ENCODE data around the gene NRXN3. TPM values are rescaled to one million over a fixed set of nuclear protein-coding genes. Genes with fewer than 3 reads are reported as not detected.

The NRXN3 gene
- total and polyA plus RNA-seq, 2 of the 13 experiments (the other 11 are each of a cell fraction or from before 2014, with no cell fraction given) = 0.03 TPM; not detected in 1

- Histone ChIP-seq H3K27ac (ENCODE audit: extremely low read length, insufficient read depth, low read length) (no peak overlapping the region), H3K27me3 (ENCODE audit: control insufficient read depth in 1 of 2, insufficient read depth in 2 of 2, low read length in 2 of 2) (no peaks in the 10 kb centered on the region), H3K9ac (ENCODE audit: insufficient read depth, low read depth, low read length) (no peak overlapping the region), H4K20me1 (ENCODE audit: insufficient read depth, low read length) (no peaks in the 10 kb centered on the region), H3K9me3 (ENCODE audit: low read length) (peaks cover 57% of the 10 kb centered on the region), H3K36me3 (replicated peaks in 1 of 2; ENCODE audit: control insufficient read depth in 1 of 2, insufficient read depth in 2 of 2, low read length in 2 of 2) (no peaks in the 10 kb centered on the region), H3K4me3 (replicated peaks in 1 of 3; ENCODE audit: insufficient read depth in 1 of 3, low read depth in 2 of 3, low read length in 3 of 3) (no peak overlapping the region), H2AFZ (ENCODE audit: low read length) (no peak overlapping the region), H3K79me2 (ENCODE audit: insufficient read depth, low read length) (no peaks in the 10 kb centered on the region), H3K4me1 (ENCODE audit: insufficient read depth, low read length) (no peaks in the 10 kb centered on the region), H3K4me2 (ENCODE audit: low read depth, low read length) (no peak overlapping the region)
- in situ Hi-C loops (cut with HindIII; ENCODE audit: extremely low pct_ligation_motif_present, low pct_unique_long_range_greater_than_20kb) (no loop called here), intact Hi-C loops (cut with micrococcal nuclease; ENCODE audit: unreplicated experiment) (no loop called here)
- DNase-seq (ENCODE audit: low spot score) (no peak), ATAC-seq (no peak), FAIRE-seq (no peak)
- ChIA-PET POLR2A (no interaction called here), CTCF (ENCODE audit: low intra/inter-chr PET ratio, low total read pairs) (no interaction called here)
- no TSS peak for BruUV-seq (replicated peaks)
- 52% methylated on average over 9 of the region's 9 CpGs for WGBS (ENCODE audit: low lambda C conversion rate)
- TF ChIP-seq ARID4A (CRISPR knock-in tag; IDR thresholded peaks at IDR 0.05; ENCODE audit: borderline replicate concordance) = no peak
Measured at GRCh38 chr14:79861111-79861510, 1690.9 kb downstream of the NRXN3 start.

- intact Hi-C loops (cut with micrococcal nuclease; ENCODE audit: unreplicated experiment) (no loop called here), in situ Hi-C loops (cut with HindIII; ENCODE audit: extremely low pct_ligation_motif_present, low pct_unique_long_range_greater_than_20kb) (no loop called here)
- Histone ChIP-seq H3K4me1 (ENCODE audit: insufficient read depth, low read length) (no peaks in the 10 kb centered on the region), H3K36me3 (replicated peaks in 1 of 2; ENCODE audit: control insufficient read depth in 1 of 2, insufficient read depth in 2 of 2, low read length in 2 of 2) (no peaks in the 10 kb centered on the region), H3K4me2 (ENCODE audit: low read depth, low read length) (no peak overlapping the region), H3K9ac (ENCODE audit: insufficient read depth, low read depth, low read length) (no peak overlapping the region), H2AFZ (ENCODE audit: low read length) (no peak overlapping the region), H3K27me3 (ENCODE audit: control insufficient read depth in 1 of 2, insufficient read depth in 2 of 2, low read length in 2 of 2) (no peaks in the 10 kb centered on the region), H3K4me3 (replicated peaks in 1 of 3; ENCODE audit: insufficient read depth in 1 of 3, low read depth in 2 of 3, low read length in 3 of 3) (no peak overlapping the region), H4K20me1 (ENCODE audit: insufficient read depth, low read length) (no peaks in the 10 kb centered on the region), H3K79me2 (ENCODE audit: insufficient read depth, low read length) (no peaks in the 10 kb centered on the region), H3K9me3 (ENCODE audit: low read length) (peaks cover 67% of the 10 kb centered on the region), H3K27ac (ENCODE audit: extremely low read length, insufficient read depth, low read length) (no peak overlapping the region)
- FAIRE-seq = no peak
- CTCF ChIA-PET (ENCODE audit: low intra/inter-chr PET ratio, low total read pairs) = no interaction called here
- POLR2A ChIA-PET = no interaction called here
- ATAC-seq = no peak
- no peak for DNase-seq (ENCODE audit: low spot score)
- no TSS peak for BruUV-seq (replicated peaks)
- WGBS (ENCODE audit: low lambda C conversion rate) = 56% methylated on average over 12 of the region's 12 CpGs
- TF ChIP-seq, protein P1, sequence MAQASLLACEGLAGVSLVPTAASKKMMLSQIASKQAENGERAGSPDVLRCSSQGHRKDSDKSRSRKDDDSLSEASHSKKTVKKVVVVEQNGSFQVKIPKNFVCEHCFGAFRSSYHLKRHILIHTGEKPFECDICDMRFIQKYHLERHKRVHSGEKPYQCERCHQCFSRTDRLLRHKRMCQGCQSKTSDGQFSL (CRISPR knock-in tag; IDR thresholded peaks at IDR 0.05) = no peak
- TF ChIP-seq, protein P2, sequence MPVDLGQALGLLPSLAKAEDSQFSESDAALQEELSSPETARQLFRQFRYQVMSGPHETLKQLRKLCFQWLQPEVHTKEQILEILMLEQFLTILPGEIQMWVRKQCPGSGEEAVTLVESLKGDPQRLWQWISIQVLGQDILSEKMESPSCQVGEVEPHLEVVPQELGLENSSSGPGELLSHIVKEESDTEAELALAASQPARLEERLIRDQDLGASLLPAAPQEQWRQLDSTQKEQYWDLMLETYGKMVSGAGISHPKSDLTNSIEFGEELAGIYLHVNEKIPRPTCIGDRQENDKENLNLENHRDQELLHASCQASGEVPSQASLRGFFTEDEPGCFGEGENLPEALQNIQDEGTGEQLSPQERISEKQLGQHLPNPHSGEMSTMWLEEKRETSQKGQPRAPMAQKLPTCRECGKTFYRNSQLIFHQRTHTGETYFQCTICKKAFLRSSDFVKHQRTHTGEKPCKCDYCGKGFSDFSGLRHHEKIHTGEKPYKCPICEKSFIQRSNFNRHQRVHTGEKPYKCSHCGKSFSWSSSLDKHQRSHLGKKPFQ (CRISPR knock-in tag; IDR thresholded peaks at IDR 0.05; ENCODE audit: insufficient replicate concordance) = no peak
- TF ChIP-seq SALL2 (CRISPR knock-in tag; IDR thresholded peaks at IDR 0.05) = no peak
- no peak for TF ChIP-seq SNAI1 (CRISPR knock-in tag; IDR thresholded peaks at IDR 0.05; ENCODE audit: borderline replicate concordance)
- no peak for TF ChIP-seq ZNF337 (CRISPR knock-in tag; IDR thresholded peaks at IDR 0.05; ENCODE audit: borderline replicate concordance, low read depth)
- TF ChIP-seq GFI1 (CRISPR knock-in tag; IDR thresholded peaks at IDR 0.05; ENCODE audit: borderline replicate concordance) = no peak
- no peak for TF ChIP-seq ZNF430 (CRISPR knock-in tag; IDR thresholded peaks at IDR 0.05)
- TF ChIP-seq ZFP62 (CRISPR knock-in tag; IDR thresholded peaks at IDR 0.05) = no peak
- TF ChIP-seq ARID3A (IDR thresholded peaks at IDR 0.05; ENCODE audit: low read depth, low read length) = no peak
- TF ChIP-seq ATF7-NPFF (CRISPR knock-in tag; IDR thresholded peaks at IDR 0.05; ENCODE audit: low read depth) = no peak
Measured at GRCh38 chr14:79862045-79862444, 1691.9 kb downstream of the NRXN3 start.

All from HepG2 (cell line).